BLaER1 treated with 17β-estradiol and CSF1 and Interleukin-3, amounts not matched to agents 10 nM and 100 nM (cell line): ENCODE data around the gene TIGD2.
"Not testable (repeated sequence)": the region's sequence is repeated elsewhere in the genome, so short reads cannot be mapped to it uniquely, and the experiment has no call there.

Source experiments
- H3K27ac ChIP-seq, 11 experiments: shearing (Covaris generic); formaldehyde crosslinking; 2 replicates each; pipeline ENCODE4 v1.8.1; 2022
- H3K27me3 ChIP-seq, 11 experiments: shearing (Covaris generic); formaldehyde crosslinking; 2 replicates each; pipeline ENCODE4 v1.8.1; 2022
- H3K36me3 ChIP-seq, 11 experiments: shearing (Covaris generic); formaldehyde crosslinking; 2 replicates each; pipeline ENCODE4 v1.8.1; 2022
- H3K4me1 ChIP-seq, 10 experiments: shearing (Covaris generic); formaldehyde crosslinking; 2 replicates each; pipeline ENCODE4 v1.8.1; 2022
- H3K4me2 ChIP-seq, 11 experiments: shearing (Covaris generic); formaldehyde crosslinking; 2 replicates each; pipeline ENCODE4 v1.8.1; 2022
- H3K4me3 ChIP-seq, 10 experiments: shearing (Covaris generic); formaldehyde crosslinking; 2 replicates each; pipeline ENCODE4 v1.8.1; 2022
- H3K9ac ChIP-seq, 11 experiments: shearing (Covaris generic); formaldehyde crosslinking; 2 replicates each; pipeline ENCODE4 v1.8.1; 2022
- H3K9me3 ChIP-seq, 11 experiments: shearing (Covaris generic); formaldehyde crosslinking; replicated peaks in 1 of 11; 2 replicates each; pipeline ENCODE4 v1.8.1; 2022
- H4K20me1 ChIP-seq, 11 experiments: shearing (Covaris generic); formaldehyde crosslinking; 2 replicates each; pipeline ENCODE4 v1.8.1; 2022
- Cebpa-rat ChIP-seq, 11 experiments: shearing (Covaris generic); IDR thresholded peaks; 2 replicates each; pipeline ENCODE4 v1.8.1; 2022

Gene TIGD2

DNA sequence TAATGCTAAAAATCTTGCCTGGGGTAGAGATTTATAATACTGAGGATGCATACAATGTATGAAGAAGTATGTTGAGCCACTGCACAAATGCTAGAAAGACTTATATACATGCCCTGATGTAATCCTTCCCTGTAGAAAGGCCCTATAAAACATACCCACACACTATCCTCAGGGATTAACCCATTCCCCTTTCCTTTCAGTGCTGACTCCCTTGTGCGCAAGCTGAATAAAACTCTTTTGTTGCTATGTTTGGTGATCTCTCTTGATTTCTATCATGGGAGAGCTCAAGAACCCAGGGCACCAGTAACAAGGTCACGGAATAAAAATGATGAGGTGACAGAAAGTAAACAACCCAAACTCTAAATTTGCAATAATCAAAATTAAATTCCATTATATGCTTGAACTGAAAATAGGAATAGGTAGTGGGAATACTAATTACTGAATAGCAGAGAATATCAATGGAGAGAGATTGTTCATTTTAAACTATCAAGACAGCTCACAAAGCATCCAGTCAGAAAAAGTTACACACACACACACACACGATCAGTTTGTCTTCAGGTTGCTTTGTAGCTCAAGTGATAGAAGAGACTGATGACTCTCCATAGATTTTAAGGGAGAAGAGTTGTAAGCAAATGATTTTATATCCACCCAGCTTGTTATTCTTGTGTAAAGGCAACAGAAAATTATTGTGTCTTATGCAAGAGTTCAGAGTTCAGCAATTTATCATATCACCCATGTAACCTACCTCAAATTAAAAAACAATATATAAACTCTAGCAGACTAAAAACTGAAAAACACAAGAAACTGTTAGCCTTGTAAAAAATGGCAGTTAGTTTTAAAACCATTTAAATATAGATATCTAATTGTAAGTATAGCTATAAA lies 14.8 kb downstream of the TIGD2 start:
- Histone ChIP-seq H3K4me2 (no peak overlapping the region), H3K27ac (no peak overlapping the region), H3K4me1 (no peaks in the 10 kb centered on the region), H3K27me3 (no peaks in the 10 kb centered on the region), H3K4me3 (no peak overlapping the region), H3K9ac (no peak overlapping the region), H4K20me1 (no peaks in the 10 kb centered on the region), H3K36me3 (no peaks in the 10 kb centered on the region), H3K9me3 (no peaks in the 10 kb centered on the region)
- no peak for TF ChIP-seq Cebpa-rat (IDR thresholded peaks at IDR 0.05)

- H3K4me3 ChIP-seq = no peak overlapping the region
- H3K4me1 ChIP-seq = no peaks in the 10 kb centered on the region
- H3K9me3 ChIP-seq = no peaks in the 10 kb centered on the region
- H3K27ac ChIP-seq = no peak overlapping the region
- no peak for TF ChIP-seq Cebpa-rat (IDR thresholded peaks at IDR 0.05)
- no peaks in the 10 kb centered on the region for H4K20me1 ChIP-seq
- H3K4me2 ChIP-seq = no peak overlapping the region
- no peak overlapping the region for H3K9ac ChIP-seq
- no peaks in the 10 kb centered on the region for H3K27me3 ChIP-seq
- no peaks in the 10 kb centered on the region for H3K36me3 ChIP-seq
Measured at GRCh38 chr4:89129080-89129640, 17.8 kb downstream of the TIGD2 start.

DNA sequence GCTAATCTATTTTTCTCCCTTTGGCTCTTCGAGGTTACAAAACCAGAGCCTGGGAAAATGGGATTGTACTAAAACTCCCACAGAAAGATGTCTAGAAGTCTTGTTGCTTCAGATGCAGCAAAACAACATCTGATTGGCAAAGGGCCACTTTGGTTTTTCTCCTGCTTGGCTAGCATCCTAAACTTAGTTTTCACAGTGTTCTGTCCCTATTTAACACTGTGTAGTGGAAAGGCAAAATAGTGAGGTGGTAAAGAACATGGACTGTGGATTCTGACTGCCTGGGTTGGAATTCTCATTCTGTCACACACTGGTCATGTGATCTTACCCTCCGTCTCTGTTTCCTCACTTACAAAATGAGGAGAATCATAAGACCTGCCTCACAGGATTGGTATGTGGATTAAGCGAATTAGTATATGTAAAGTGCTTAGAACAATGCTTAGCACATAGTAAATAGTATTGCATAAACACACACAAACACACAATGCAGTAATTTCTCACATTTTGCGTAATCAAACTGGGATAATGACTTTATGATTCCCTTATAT lies 23.5 kb downstream of the TIGD2 start:
- no peaks in the 10 kb centered on the region for H3K36me3 ChIP-seq
- H3K4me3 ChIP-seq = no peak overlapping the region
- no peaks in the 10 kb centered on the region for H3K9me3 ChIP-seq
- no peaks in the 10 kb centered on the region for H4K20me1 ChIP-seq
- no peak overlapping the region for H3K27ac ChIP-seq
- no peaks in the 10 kb centered on the region for H3K4me1 ChIP-seq
- no peak overlapping the region for H3K4me2 ChIP-seq
- H3K27me3 ChIP-seq = no peaks in the 10 kb centered on the region
- TF ChIP-seq Cebpa-rat (IDR thresholded peaks at IDR 0.05) = no peak
- H3K9ac ChIP-seq = no peak overlapping the region

GRCh38 chr4:89136525-89136924 lies 25.2 kb downstream of the TIGD2 start:
- no peak for TF ChIP-seq Cebpa-rat (IDR thresholded peaks at IDR 0.05)
- Histone ChIP-seq H3K36me3 (no peaks in the 10 kb centered on the region), H3K4me1 (no peaks in the 10 kb centered on the region), H3K4me3 (no peak overlapping the region), H3K27me3 (no peaks in the 10 kb centered on the region), H3K9me3 (no peaks in the 10 kb centered on the region), H4K20me1 (no peaks in the 10 kb centered on the region), H3K27ac (no peak overlapping the region), H3K4me2 (no peak overlapping the region), H3K9ac (no peak overlapping the region)

GRCh38 chr4:89137231-89137630 lies 25.9 kb downstream of the TIGD2 start:
- H3K36me3 ChIP-seq = no peaks in the 10 kb centered on the region
- no peaks in the 10 kb centered on the region for H3K9me3 ChIP-seq
- no peak overlapping the region for H3K27ac ChIP-seq

DNA sequence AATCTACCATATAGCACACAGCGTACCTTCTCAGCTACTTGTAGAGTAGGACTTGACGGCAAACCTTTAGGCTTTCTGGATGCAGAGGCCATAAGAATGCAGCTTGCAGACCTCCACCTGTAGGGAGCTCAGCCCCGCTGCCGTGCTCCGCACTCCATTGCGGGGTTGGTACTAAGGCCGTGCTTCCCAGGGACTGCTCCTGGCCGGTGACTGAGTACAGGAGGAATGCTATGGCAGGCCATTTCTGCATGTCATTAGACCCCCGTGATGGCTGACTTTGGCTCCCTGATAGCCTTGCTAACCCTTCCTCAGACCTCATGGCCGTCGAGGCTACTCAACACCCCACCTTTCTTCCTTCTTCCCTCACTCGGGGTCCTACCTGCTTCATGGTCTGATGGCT lies 26.4 kb downstream of the TIGD2 start:
- Histone ChIP-seq H3K27me3 (no peaks in the 10 kb centered on the region), H3K4me1 (no peaks in the 10 kb centered on the region), H3K4me3 (no peak overlapping the region), H4K20me1 (no peaks in the 10 kb centered on the region), H3K27ac (no peak overlapping the region), H3K9me3 (no peaks in the 10 kb centered on the region), H3K9ac (no peak overlapping the region), H3K4me2 (no peak overlapping the region), H3K36me3 (no peaks in the 10 kb centered on the region)
- TF ChIP-seq Cebpa-rat (IDR thresholded peaks at IDR 0.05) = no peak

More at GRCh38 chr4:89137231-89137630, 25.9 kb downstream of the TIGD2 start:
- H3K4me3 ChIP-seq = no peak overlapping the region
- no peak for TF ChIP-seq Cebpa-rat (IDR thresholded peaks at IDR 0.05)
- H4K20me1 ChIP-seq = no peaks in the 10 kb centered on the region
- H3K27me3 ChIP-seq = no peaks in the 10 kb centered on the region
- no peak overlapping the region for H3K9ac ChIP-seq
- no peak overlapping the region for H3K4me2 ChIP-seq
- H3K4me1 ChIP-seq = no peaks in the 10 kb centered on the region

GRCh38 chr4:89140168-89140759 lies 28.9 kb downstream of the TIGD2 start:
- Histone ChIP-seq H3K27ac (no peak overlapping the region), H3K4me2 (no peak overlapping the region), H3K4me1 (no peaks in the 10 kb centered on the region), H3K36me3 (no peaks in the 10 kb centered on the region), H3K4me3 (no peak overlapping the region), H3K27me3 (no peaks in the 10 kb centered on the region), H3K9ac (no peak overlapping the region), H4K20me1 (no peaks in the 10 kb centered on the region), H3K9me3 (peaks cover 0 to 9% (median 6%) of the 10 kb centered on the region in 11 experiments; a peak in 12 of 22 replicates)
- no peak for TF ChIP-seq Cebpa-rat (IDR thresholded peaks at IDR 0.05)

DNA sequence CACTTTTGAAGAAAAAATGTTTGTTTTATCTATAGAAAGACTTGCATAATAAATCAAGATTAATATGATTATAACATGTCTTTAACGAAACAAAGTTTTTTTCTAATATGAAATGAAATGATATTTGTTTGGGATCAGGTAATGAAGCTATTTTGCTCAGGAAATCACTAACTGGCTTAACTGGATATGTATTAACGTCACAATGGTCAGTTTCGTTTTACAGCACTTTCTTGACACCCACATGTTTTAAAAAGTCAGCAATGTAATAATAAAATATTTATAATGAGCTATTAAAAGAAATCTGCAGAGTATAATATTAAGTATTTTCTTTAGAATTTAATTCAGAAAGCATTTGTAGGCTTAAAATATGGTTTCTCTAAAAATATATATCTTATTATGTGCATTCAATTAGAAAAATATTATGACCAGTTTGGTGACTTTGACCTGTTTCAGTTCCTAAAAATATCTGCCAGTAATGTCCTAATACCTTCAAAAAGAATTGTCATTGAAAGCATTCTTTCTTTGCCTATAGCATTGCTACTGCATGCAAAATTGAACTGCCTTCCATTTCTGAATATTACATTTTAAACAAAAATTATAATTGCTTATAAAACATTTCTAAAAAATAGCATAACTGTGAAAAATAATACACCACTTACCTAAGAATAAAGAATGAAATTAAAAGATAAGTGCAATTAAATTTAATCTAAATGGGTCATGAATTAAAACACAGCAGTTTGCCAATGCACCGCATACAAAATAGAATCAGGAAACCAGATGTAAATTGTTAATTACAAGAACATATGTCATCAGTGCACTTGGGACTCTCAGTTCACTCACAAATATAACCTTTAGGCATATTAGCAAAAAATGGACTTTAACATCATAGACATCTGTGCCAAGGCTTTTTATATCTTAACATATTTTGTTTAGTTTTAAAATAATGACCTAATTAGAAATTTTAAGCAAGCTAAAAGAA lies 31.6 kb downstream of the TIGD2 start:
- Histone ChIP-seq H3K27me3 (no peaks in the 10 kb centered on the region), H3K27ac (no peak overlapping the region), H3K4me3 (no peak overlapping the region), H3K4me1 (no peaks in the 10 kb centered on the region), H3K4me2 (no peak overlapping the region), H3K9me3 (peaks cover 4 to 17% (median 9%) of the 10 kb centered on the region in 11 experiments; a peak in 21 of 22 replicates), H3K36me3 (no peaks in the 10 kb centered on the region), H4K20me1 (no peaks in the 10 kb centered on the region), H3K9ac (no peak overlapping the region)
- no peak for TF ChIP-seq Cebpa-rat (IDR thresholded peaks at IDR 0.05)

- not testable (repeated sequence) for H4K20me1 ChIP-seq, H3K4me3 ChIP-seq, H3K27ac ChIP-seq, H3K9ac ChIP-seq, H3K36me3 ChIP-seq, H3K4me1 ChIP-seq, H3K27me3 ChIP-seq, H3K4me2 ChIP-seq
- peaks cover 13 to 28% (median 21%) of the 10 kb centered on the region in 11 experiments; a peak in 21 of 22 replicates for H3K9me3 ChIP-seq
Measured at GRCh38 chr4:89144652-89145051, 33.3 kb downstream of the TIGD2 start.
